ENCODE data around the gene NYNRIN. TPM values are rescaled to one million over a fixed set of nuclear protein-coding genes. Genes with fewer than 3 reads are reported as not detected.

NYNRIN gene
- total RNA-seq, 1 donor from 2014 or later = 10.4 TPM

DNA sequence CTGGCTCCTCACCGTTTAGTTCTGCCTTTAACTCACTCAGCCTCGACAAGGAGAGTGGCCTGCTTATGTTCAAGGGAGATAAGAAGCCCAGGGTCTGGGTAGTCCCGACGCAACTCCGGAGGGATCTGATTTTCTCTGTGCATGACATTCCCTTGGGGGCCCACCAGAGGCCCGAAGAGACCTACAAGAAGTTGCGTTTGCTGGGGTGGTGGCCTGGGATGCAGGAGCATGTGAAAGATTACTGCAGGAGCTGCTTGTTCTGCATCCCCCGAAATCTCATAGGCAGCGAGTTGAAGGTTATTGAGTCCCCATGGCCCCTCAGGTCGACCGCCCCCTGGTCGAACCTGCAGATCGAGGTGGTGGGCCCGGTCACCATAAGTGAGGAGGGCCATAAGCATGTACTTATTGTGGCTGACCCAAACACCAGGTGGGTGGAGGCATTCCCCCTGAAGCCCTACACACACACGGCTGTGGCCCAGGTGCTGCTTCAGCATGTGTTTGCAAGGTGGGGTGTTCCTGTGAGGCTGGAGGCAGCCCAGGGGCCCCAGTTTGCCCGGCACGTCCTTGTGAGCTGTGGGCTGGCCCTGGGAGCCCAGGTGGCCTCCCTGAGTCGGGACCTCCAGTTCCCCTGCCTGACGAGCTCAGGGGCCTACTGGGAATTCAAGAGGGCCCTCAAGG, 17.6 kb downstream of the NYNRIN start:
- no peaks in the 10 kb centered on the region for H3K36me3 Mint-ChIP-seq (ENCODE audit: low read depth)
- TF ChIP-seq, protein P1, sequence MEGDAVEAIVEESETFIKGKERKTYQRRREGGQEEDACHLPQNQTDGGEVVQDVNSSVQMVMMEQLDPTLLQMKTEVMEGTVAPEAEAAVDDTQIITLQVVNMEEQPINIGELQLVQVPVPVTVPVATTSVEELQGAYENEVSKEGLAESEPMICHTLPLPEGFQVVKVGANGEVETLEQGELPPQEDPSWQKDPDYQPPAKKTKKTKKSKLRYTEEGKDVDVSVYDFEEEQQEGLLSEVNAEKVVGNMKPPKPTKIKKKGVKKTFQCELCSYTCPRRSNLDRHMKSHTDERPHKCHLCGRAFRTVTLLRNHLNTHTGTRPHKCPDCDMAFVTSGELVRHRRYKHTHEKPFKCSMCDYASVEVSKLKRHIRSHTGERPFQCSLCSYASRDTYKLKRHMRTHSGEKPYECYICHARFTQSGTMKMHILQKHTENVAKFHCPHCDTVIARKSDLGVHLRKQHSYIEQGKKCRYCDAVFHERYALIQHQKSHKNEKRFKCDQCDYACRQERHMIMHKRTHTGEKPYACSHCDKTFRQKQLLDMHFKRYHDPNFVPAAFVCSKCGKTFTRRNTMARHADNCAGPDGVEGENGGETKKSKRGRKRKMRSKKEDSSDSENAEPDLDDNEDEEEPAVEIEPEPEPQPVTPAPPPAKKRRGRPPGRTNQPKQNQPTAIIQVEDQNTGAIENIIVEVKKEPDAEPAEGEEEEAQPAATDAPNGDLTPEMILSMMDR (conservative IDR thresholded peaks at IDR 0.05) = no peak
- no peaks in the 10 kb centered on the region for H3K4me1 Mint-ChIP-seq
- H3K4me3 Mint-ChIP-seq = no peak overlapping the region
- H3K27ac Mint-ChIP-seq (ENCODE audit: unreplicated experiment) = no peak overlapping the region
- no peaks in the 10 kb centered on the region for H3K9me3 Mint-ChIP-seq
- peaks cover 9% of the 10 kb centered on the region for H3K27me3 Mint-ChIP-seq (ENCODE audit: low read depth)
- no peak for DNase-seq (ENCODE audit: low read depth, low spot score)

DNA sequence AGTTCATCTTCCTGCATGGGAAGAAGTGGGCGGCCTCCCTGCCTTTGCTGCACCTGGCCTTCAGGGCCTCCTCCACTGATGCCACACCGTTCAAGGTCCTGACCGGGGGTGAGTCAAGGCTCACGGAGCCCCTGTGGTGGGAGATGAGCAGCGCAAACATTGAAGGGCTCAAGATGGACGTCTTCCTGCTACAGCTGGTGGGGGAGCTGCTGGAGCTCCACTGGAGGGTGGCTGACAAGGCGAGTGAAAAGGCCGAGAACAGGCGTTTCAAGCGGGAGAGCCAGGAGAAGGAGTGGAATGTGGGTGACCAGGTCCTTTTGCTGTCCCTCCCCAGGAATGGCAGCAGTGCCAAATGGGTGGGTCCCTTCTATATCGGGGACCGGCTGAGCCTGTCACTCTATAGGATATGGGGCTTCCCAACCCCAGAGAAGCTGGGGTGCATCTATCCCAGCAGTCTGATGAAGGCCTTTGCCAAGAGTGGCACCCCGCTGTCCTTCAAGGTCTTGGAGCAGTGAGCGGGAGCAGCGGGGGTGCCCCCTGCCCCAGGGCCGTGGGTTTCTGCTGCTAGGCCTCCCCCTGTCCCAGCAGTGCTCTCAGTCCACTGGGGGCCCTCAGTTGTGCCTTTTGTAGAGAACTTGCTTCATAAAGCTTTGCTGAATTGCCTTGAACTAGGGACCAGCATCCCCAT, 18.3 kb downstream of the NYNRIN start:
- no peak for DNase-seq (ENCODE audit: low read depth, low spot score)
- no peaks in the 10 kb centered on the region for H3K9me3 Mint-ChIP-seq
- no peak overlapping the region for H3K4me3 Mint-ChIP-seq
- H3K36me3 Mint-ChIP-seq (ENCODE audit: low read depth) = no peaks in the 10 kb centered on the region
- no peaks in the 10 kb centered on the region for H3K4me1 Mint-ChIP-seq
- TF ChIP-seq, protein P1 (conservative IDR thresholded peaks at IDR 0.05) = no peak
- H3K27me3 Mint-ChIP-seq (ENCODE audit: low read depth) = peaks cover 9% of the 10 kb centered on the region
- no peak overlapping the region for H3K27ac Mint-ChIP-seq (ENCODE audit: unreplicated experiment)

DNA sequence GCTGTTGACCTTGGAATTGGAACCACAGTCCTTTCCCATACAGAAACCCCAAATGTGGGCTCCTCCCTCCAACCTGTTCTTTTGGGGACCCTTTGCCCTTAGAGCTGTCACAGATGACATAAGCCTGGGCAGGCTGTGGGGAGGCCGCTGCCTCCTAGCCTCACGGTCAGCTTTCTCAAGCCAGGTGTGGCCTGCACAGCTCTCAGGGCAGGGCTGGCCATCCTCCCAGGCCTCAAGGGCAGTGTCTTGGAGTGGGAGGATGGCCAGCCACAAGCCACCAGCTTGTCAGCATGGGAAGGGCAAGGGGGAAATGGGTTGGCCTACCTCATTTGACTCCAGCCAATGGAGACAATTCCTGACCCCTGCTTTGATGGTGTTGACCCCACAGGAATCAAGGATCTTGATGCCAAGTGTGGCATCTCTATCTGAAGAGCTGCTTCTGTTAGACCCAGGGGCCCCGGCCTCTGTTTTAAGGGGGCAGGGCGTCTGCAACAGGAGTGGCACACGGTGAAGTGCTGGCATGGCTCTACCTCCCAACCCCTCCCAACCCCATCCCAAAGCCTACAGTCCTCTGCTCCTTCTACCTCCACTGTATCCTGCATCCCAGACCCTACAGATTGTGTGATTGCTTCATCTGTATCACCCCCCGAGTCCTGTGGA, 19.2 kb downstream of the NYNRIN start:
- Mint-ChIP-seq H3K4me1 (no peaks in the 10 kb centered on the region), H3K27me3 (ENCODE audit: low read depth) (peaks cover 9% of the 10 kb centered on the region), H3K27ac (ENCODE audit: unreplicated experiment) (no peak overlapping the region), H3K9me3 (no peaks in the 10 kb centered on the region), H3K36me3 (ENCODE audit: low read depth) (no peaks in the 10 kb centered on the region), H3K4me3 (no peak overlapping the region)
- no peak for DNase-seq (ENCODE audit: low read depth, low spot score)
- TF ChIP-seq, protein P1 (conservative IDR thresholded peaks at IDR 0.05) = no peak

DNA sequence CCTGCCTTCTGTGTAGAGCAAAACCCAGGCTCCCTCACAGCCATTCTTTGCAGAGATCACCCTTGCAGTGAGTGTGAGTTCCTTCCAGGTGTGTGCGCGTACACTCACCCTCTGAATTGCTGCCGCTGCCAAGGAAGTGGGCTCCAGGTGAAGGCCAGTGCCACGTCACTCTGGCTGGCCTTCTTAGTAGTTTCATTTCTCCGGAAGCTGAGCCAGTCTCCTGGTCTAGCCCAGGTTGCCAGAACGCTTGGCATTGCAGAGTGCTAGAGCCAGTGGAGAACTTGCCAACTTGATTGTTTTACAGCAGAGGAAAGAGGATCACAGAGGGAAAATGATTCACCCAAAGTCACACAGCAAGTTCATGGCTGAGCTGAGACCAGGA, 19.7 kb downstream of the NYNRIN start:
- DNase-seq (ENCODE audit: low read depth, low spot score) = no peak
- Mint-ChIP-seq H3K27me3 (ENCODE audit: low read depth) (peaks cover 9% of the 10 kb centered on the region), H3K27ac (ENCODE audit: unreplicated experiment) (no peak overlapping the region), H3K36me3 (ENCODE audit: low read depth) (no peaks in the 10 kb centered on the region), H3K9me3 (no peaks in the 10 kb centered on the region), H3K4me1 (no peaks in the 10 kb centered on the region), H3K4me3 (no peak overlapping the region)
- TF ChIP-seq, protein P1 (conservative IDR thresholded peaks at IDR 0.05) = no peak

DNA sequence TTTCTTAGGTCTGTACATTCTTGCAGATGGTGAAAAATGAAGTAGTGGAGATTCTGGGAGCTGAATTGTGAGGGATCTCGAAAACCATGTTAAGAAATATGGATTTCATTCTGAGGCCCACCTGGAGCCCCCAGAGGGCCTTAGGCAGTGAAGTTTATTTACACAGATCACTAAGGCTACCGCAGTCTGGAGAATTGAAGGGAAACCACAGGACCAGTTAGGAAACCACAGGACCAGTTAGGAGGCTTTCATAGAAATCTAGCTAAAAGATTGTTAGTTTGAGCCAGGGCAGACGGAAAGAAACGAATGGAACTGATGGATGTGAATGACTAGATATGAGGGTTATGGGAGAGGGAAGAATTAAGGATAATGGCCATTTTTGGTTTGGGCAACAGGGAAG, 23.5 kb downstream of the NYNRIN start:
- H3K4me3 Mint-ChIP-seq = no peak overlapping the region
- H3K9me3 Mint-ChIP-seq = no peaks in the 10 kb centered on the region
- no peaks in the 10 kb centered on the region for H3K36me3 Mint-ChIP-seq (ENCODE audit: low read depth)
- H3K27ac Mint-ChIP-seq (ENCODE audit: unreplicated experiment) = no peak overlapping the region
- H3K27me3 Mint-ChIP-seq (ENCODE audit: low read depth) = peaks cover 16% of the 10 kb centered on the region
- TF ChIP-seq, protein P1 (conservative IDR thresholded peaks at IDR 0.05) = no peak
- no peaks in the 10 kb centered on the region for H3K4me1 Mint-ChIP-seq
- DNase-seq (ENCODE audit: low read depth, low spot score) = no peak
